Testis (tissue), 2 donors: ENCODE measurements around the gene DHX8.

Source experiments
- POLR2A ChIP-seq: fragments of 450-650 bp; IDR thresholded peaks from one replicate; pipeline ENCODE4 v1.6.1; 2017; ENCODE audit warnings: antibody characterized with exemption, mild to moderate bottlenecking, moderate library complexity
- TF ChIP-seq, protein P1 (sequence below), 3 experiments: fragments of 450-650 bp in 2 of 3; fragments of 200-600 bp in 1 of 3; sonication (generic) in 1 of 3; IDR thresholded peaks; one replicate each; pipeline ENCODE4 v1.5.1; 2016 to 2019; ENCODE audit warnings: antibody characterized with exemption in 3 of 3, mild to moderate bottlenecking in 2 of 3, moderate library complexity in 1 of 3

- TF ChIP-seq, protein P1, sequence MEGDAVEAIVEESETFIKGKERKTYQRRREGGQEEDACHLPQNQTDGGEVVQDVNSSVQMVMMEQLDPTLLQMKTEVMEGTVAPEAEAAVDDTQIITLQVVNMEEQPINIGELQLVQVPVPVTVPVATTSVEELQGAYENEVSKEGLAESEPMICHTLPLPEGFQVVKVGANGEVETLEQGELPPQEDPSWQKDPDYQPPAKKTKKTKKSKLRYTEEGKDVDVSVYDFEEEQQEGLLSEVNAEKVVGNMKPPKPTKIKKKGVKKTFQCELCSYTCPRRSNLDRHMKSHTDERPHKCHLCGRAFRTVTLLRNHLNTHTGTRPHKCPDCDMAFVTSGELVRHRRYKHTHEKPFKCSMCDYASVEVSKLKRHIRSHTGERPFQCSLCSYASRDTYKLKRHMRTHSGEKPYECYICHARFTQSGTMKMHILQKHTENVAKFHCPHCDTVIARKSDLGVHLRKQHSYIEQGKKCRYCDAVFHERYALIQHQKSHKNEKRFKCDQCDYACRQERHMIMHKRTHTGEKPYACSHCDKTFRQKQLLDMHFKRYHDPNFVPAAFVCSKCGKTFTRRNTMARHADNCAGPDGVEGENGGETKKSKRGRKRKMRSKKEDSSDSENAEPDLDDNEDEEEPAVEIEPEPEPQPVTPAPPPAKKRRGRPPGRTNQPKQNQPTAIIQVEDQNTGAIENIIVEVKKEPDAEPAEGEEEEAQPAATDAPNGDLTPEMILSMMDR (IDR thresholded peaks at IDR 0.05): no peak
- no peak for TF ChIP-seq POLR2A
These were observed 27.7 kb upstream of the DHX8 start for GRCh38 chr17:43456029-43456428.
